Parathyroid adenoma (tissue), 2 donors: ENCODE results near the gene MNX1.

Experiments
- H2AFZ ChIP-seq: fragments of 300-600 bp; sonication (generic); one replicate; pipeline ENCODE4 v1.7.0; 2017; ENCODE audit warnings: antibody characterized with exemption, mild to moderate bottlenecking
- H3K27ac ChIP-seq: fragments of 300-600 bp; sonication (generic); one replicate; pipeline ENCODE4 v1.7.0; 2017
- H3K27me3 ChIP-seq: fragments of 300-600 bp; sonication (generic); one replicate; pipeline ENCODE4 v1.7.0; 2017; ENCODE audit warnings: low read length; ENCODE audit not compliant: control insufficient read depth, insufficient read depth
- H3K36me3 ChIP-seq: fragments of 300-600 bp; sonication (generic); one replicate; pipeline ENCODE4 v1.7.0; 2017; ENCODE audit warnings: low read length; ENCODE audit not compliant: control insufficient read depth, insufficient read depth
- H3K4me1 ChIP-seq: fragments of 300-600 bp; sonication (generic); one replicate; pipeline ENCODE4 v1.7.0; 2017; ENCODE audit warnings: control low read depth
- H3K4me2 ChIP-seq: fragments of 300-600 bp; sonication (generic); one replicate; pipeline ENCODE4 v1.7.0; 2017; ENCODE audit warnings: low read length
- H3K4me3 ChIP-seq: fragments of 300-600 bp; sonication (generic); one replicate; pipeline ENCODE4 v1.7.0; 2017; ENCODE audit warnings: low read depth, low read length
- H3K79me2 ChIP-seq: fragments of 300-600 bp; sonication (generic); one replicate; pipeline ENCODE4 v1.7.0; 2017; ENCODE audit warnings: control low read depth
- H3K9ac ChIP-seq: fragments of 300-600 bp; sonication (generic); one replicate; pipeline ENCODE4 v1.7.0; 2017; ENCODE audit warnings: mild to moderate bottlenecking
- H3K9me3 ChIP-seq: fragments of 300-600 bp; sonication (generic); one replicate; pipeline ENCODE4 v1.7.0; 2017; ENCODE audit warnings: low read length; ENCODE audit not compliant: control insufficient read depth
- CTCF ChIP-seq: fragments of 300-600 bp; sonication (generic); IDR thresholded peaks from one replicate; pipeline ENCODE4 v1.7.0; 2017; ENCODE audit warnings: antibody characterized with exemption, mild to moderate bottlenecking
- donor health status: primary hyperparathyroidism.

Gene MNX1

GRCh38 chr7:157010588-157011332 lies at the start of gene MNX1:
Gene MNX1 (minus strand): TSS chr7:157010663. CDS start chr7:157010350, 313 bp downstream.
- no peaks in the 10 kb centered on the region for H3K36me3 ChIP-seq
- peak within 1 kb of the TSS; percentile 69 for H3K4me2 ChIP-seq
- H3K9me3 ChIP-seq = no peaks in the 10 kb centered on the region
- H3K27me3 ChIP-seq = peaks cover 22% of the 10 kb centered on the region
- no peak within 1 kb of the TSS for H3K27ac ChIP-seq
- no peaks in the 10 kb centered on the region for H3K4me1 ChIP-seq
- TF ChIP-seq CTCF = no peak
- no peak within 1 kb of the TSS for H3K9ac ChIP-seq
- H3K4me3 ChIP-seq = peak within 1 kb of the TSS; percentile 42
- H3K79me2 ChIP-seq = no peaks in the 10 kb centered on the region
- peak within 1 kb of the TSS; percentile 83 for H2AFZ ChIP-seq

GRCh38 chr7:157059534-157059933 lies 49.1 kb upstream of the MNX1 start:
- no peaks in the 10 kb centered on the region for H3K27me3 ChIP-seq
- no peak for TF ChIP-seq CTCF

GRCh38 chr7:157058701-157059100 lies 48.2 kb upstream of the MNX1 start:
- H3K36me3 ChIP-seq = no peaks in the 10 kb centered on the region
- no peak overlapping the region for H3K27ac ChIP-seq
- no peak overlapping the region for H3K9ac ChIP-seq
- H3K79me2 ChIP-seq = no peaks in the 10 kb centered on the region
- no peak overlapping the region for H3K4me3 ChIP-seq
- no peaks in the 10 kb centered on the region for H3K9me3 ChIP-seq
- no peak overlapping the region for H2AFZ ChIP-seq
- no peaks in the 10 kb centered on the region for H3K27me3 ChIP-seq
- TF ChIP-seq CTCF = no peak
- no peaks in the 10 kb centered on the region for H3K4me1 ChIP-seq
- H3K4me2 ChIP-seq = no peak overlapping the region

More at GRCh38 chr7:157059534-157059933, 49.1 kb upstream of the MNX1 start:
- Histone ChIP-seq H2AFZ (no peak overlapping the region), H3K27ac (no peak overlapping the region), H3K4me1 (no peaks in the 10 kb centered on the region), H3K9me3 (no peaks in the 10 kb centered on the region), H3K36me3 (no peaks in the 10 kb centered on the region), H3K9ac (no peak overlapping the region), H3K4me2 (no peak overlapping the region), H3K4me3 (no peak overlapping the region), H3K79me2 (no peaks in the 10 kb centered on the region)

- no peak overlapping the region for H3K4me3 ChIP-seq
- H3K4me2 ChIP-seq = no peak overlapping the region
- no peak overlapping the region for H2AFZ ChIP-seq
- H3K27me3 ChIP-seq = no peaks in the 10 kb centered on the region
- H3K79me2 ChIP-seq = no peaks in the 10 kb centered on the region
- H3K36me3 ChIP-seq = no peaks in the 10 kb centered on the region
- no peaks in the 10 kb centered on the region for H3K4me1 ChIP-seq
- H3K9me3 ChIP-seq = no peaks in the 10 kb centered on the region
- no peak overlapping the region for H3K27ac ChIP-seq
- no peak overlapping the region for H3K9ac ChIP-seq
- TF ChIP-seq CTCF = no peak
Observed at GRCh38 chr7:157058068-157058467, 47.6 kb upstream of the MNX1 start.
